Mesothelial cell of epicardium (in vitro differentiated cells): Measurements from ENCODE around the gene RNH1. TPM values are rescaled to one million over a fixed set of nuclear protein-coding genes. Genes with fewer than 3 reads are reported as not detected.

Source experiments
- DNase-seq, 2 experiments: peaks; one replicate each; pipeline ENCODE4 v3.0.0; 2021; ENCODE audit warnings: low spot score in 2 of 2; ENCODE audit not compliant: unreplicated experiment in 2 of 2
- H3K27ac Mint-ChIP-seq: 2 replicates; pipeline ENCODE4 v1.8.0; 2021; ENCODE audit warnings: mixed read lengths
- H3K27me3 Mint-ChIP-seq: 2 replicates; pipeline ENCODE4 v1.8.0; 2021; ENCODE audit warnings: low read depth, mixed read lengths
- H3K36me3 Mint-ChIP-seq: 2 replicates; pipeline ENCODE4 v1.8.0; 2021; ENCODE audit warnings: mixed read lengths
- H3K4me1 Mint-ChIP-seq: 2 replicates; pipeline ENCODE4 v1.8.0; 2021; ENCODE audit warnings: mixed read lengths
- H3K4me3 Mint-ChIP-seq: 2 replicates; pipeline ENCODE4 v1.8.0; 2021; ENCODE audit warnings: mild to moderate bottlenecking, moderate library complexity, mixed read lengths
- H3K9me3 Mint-ChIP-seq: 2 replicates; pipeline ENCODE4 v1.8.0; 2021; ENCODE audit warnings: mixed read lengths
- total RNA-seq: library from RNA; stranded (reverse); gene quantifications from 3 replicates; pipeline ENCODE4 v1.2.1, GENCODE V29; 2021
- TF ChIP-seq, protein P1 (sequence below): fragments of 200-600 bp; sonication (generic); IDR thresholded peaks from one replicate; pipeline ENCODE4 v1.5.0; 2021; ENCODE audit warnings: antibody characterized with exemption; ENCODE audit not compliant: unreplicated experiment

The RNH1 gene
- total RNA-seq, 1 donor from 2014 or later = 81.7 TPM

DNA sequence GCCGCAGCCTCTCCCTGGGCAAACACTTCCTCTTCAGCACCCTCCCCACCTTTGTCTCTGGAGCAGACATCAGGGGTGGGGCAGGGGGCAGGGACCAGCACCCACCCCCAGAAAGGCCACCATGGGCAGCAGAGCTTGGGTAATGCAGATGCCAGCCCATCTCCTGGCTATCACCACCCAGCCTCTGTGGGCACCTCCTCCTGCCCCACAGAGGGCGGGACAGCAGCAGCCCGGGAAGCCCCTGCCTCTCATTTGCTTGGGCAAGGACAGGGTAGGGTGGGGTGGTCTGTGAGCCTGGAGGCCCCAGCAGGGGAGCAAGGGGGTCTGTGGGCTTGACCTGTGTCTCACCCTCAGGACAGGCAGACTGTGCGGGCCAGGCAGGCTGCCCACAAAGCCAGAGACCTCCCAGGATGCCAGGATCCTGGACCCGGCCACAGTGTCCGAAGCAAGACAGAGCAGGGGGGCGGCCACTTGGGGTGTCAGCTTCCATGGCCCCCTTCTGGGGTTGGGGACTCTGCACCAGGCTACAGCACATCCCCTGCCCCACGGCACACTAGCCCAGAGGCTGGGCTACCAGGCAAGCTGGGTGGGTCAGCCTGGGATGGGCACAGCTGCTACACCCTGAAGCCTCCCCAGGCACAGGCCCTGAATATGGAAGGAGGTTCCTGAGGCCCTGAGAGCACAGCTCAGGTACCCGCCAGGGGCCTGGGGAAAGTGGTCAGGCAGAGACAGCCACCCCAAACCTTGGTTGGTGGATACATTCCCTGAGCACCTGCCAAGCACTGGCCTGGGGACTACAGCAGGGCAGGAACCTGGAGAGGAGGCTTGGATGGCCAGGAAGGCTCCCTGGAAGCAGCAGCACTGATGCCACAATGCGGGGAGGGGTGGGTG is 4.5 kb downstream of the RNH1 start:
- Mint-ChIP-seq H3K36me3 (peaks cover 14% of the 10 kb centered on the region), H3K9me3 (peaks cover 3% of the 10 kb centered on the region), H3K4me1 (peaks cover 16% of the 10 kb centered on the region), H3K27ac (no peak overlapping the region), H3K27me3 (no peaks in the 10 kb centered on the region), H3K4me3 (no peak overlapping the region)
- DNase-seq = no peak
- TF ChIP-seq, protein P1, sequence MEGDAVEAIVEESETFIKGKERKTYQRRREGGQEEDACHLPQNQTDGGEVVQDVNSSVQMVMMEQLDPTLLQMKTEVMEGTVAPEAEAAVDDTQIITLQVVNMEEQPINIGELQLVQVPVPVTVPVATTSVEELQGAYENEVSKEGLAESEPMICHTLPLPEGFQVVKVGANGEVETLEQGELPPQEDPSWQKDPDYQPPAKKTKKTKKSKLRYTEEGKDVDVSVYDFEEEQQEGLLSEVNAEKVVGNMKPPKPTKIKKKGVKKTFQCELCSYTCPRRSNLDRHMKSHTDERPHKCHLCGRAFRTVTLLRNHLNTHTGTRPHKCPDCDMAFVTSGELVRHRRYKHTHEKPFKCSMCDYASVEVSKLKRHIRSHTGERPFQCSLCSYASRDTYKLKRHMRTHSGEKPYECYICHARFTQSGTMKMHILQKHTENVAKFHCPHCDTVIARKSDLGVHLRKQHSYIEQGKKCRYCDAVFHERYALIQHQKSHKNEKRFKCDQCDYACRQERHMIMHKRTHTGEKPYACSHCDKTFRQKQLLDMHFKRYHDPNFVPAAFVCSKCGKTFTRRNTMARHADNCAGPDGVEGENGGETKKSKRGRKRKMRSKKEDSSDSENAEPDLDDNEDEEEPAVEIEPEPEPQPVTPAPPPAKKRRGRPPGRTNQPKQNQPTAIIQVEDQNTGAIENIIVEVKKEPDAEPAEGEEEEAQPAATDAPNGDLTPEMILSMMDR = no peak

DNA sequence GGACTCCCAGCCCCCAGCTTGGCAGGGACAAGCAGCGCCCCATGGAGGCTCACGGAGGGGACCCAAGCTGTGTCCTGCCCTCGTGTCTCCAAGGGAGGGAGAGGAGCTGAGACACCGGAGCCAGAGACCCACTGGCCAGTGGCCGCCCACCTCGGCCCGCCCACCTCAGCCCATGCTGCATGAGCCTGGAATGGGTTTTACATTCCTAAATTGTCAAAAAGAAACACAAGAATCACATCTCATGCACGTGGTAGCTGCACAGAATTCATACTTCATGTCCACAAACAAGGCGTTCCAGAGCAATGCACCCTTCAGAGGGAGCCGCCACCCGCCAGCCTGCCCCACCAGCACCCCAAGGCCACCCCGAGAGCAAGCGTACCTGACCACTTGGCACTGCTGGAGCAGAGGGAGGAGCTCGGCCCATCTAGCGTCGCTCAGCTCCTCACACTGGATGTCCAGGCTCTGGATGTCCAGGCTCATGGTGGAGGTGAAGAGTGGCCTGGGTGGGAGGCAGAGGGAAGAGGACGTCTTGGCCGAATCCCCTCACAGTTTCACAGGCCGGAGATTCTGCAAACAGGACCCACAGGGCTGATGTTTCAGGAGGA is 5.3 kb downstream of the RNH1 start:
- peaks cover 4% of the 10 kb centered on the region for H3K9me3 Mint-ChIP-seq
- H3K27me3 Mint-ChIP-seq = no peaks in the 10 kb centered on the region
- no peak overlapping the region for H3K4me3 Mint-ChIP-seq
- no peak overlapping the region for H3K27ac Mint-ChIP-seq
- peaks cover 16% of the 10 kb centered on the region for H3K4me1 Mint-ChIP-seq
- TF ChIP-seq, protein P1 = no peak
- DNase-seq = no peak
- H3K36me3 Mint-ChIP-seq = peaks cover 22% of the 10 kb centered on the region

DNA sequence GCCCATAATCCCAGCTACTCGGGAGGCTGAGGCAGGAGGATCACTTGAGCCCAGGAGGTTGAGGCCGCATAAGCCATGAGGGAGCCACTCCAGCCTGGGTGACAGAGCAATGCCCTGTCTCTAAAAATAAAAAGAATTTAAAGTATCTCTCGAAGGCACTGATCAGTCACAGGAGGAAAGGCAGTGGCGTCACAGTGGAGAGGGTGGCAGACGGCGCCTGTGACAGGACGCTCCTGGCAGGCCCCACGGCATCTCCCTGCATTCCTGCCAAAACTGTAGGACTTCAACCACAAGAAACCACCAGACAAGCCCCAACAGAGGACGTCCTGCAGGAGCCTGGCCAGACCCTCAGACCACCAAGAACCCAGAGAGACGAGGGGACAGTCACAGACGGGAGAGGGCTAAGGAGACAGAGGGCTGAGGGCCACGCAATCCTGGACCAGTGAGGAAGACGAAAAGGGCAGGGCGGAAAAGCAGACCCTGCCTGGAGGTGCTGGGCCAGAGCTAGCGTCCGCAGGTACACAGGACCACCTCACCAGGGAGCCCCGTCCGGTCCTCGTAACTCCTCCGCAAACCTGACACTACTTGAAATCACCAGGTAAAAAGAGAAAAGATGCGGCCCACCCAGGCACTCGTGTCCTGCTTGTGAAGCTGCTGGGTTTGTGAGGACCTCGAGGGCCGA is 5.9 kb downstream of the RNH1 start:
- Mint-ChIP-seq H3K36me3 (peaks cover 22% of the 10 kb centered on the region), H3K4me1 (peaks cover 13% of the 10 kb centered on the region), H3K27me3 (no peaks in the 10 kb centered on the region), H3K27ac (no peak overlapping the region), H3K4me3 (no peak overlapping the region), H3K9me3 (peaks cover 4% of the 10 kb centered on the region)
- TF ChIP-seq, protein P1 = no peak
- DNase-seq = no peak

DNA sequence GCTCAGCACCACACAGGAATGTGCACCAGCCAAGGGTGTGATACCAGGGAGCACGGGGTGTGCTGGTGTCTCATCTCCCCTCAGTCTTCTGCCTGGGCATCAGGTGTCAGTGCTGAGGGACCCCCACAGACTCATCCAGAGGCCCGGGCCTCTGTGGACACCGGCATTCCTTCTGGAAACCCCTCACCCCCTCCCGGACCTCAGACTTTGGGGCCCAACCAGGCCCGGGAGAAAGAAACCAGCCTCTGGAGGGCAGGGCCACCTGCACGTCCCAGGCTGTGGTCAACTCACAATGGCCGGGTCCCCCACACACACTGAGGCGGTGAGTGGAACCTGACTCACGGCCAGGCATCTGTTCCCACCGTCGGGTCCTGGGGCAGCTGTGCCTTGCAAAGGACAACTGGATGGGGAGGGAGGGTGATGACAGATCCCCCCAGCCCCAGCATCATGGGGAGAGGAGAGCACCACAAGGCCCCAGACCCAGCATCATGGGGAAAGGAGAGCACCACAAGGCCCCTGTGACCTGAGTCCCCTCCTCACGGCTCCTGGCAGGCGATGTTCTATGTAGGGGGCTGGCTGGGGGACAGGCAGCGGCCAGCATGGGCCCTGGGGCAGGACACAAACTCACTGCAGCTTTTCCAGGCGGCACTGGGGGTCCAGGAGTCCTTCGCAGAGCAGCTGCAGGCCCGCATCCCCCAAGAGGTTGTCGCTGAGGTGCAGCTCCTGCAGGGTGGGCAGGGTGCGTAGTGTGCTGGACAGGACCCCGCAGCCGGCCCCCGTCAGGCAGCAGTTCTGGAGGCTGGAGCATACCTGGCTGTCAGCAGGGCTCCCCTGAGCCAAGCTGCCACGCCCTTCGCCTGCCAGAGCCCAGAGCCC is 7.6 kb downstream of the RNH1 start:
- peaks cover 4% of the 10 kb centered on the region for H3K9me3 Mint-ChIP-seq
- no peak overlapping the region for H3K4me3 Mint-ChIP-seq
- H3K27ac Mint-ChIP-seq = no peak overlapping the region
- TF ChIP-seq, protein P1 = no peak
- H3K36me3 Mint-ChIP-seq = peaks cover 32% of the 10 kb centered on the region
- DNase-seq = no peak
- no peaks in the 10 kb centered on the region for H3K27me3 Mint-ChIP-seq
- no peaks in the 10 kb centered on the region for H3K4me1 Mint-ChIP-seq
